Smooth muscle cell (in vitro differentiated cells): ENCODE data around the gene CAPN14. TPM values are rescaled to one million over a fixed set of nuclear protein-coding genes. Genes with fewer than 3 reads are reported as not detected.

Experiments used
- DNase-seq: peaks from one replicate; lab custom pipeline; 2025; ENCODE audit not compliant: unreplicated experiment; lab: John Stamatoyannopoulos, UW
- H2AFZ ChIP-seq: fragments of 200-600 bp; sonication (generic); 2 replicates; pipeline ENCODE4 v1.6.0; 2016; ENCODE audit warnings: antibody characterized with exemption, low read depth, mild to moderate bottlenecking
- H3F3A ChIP-seq: fragments of 200-600 bp; sonication (generic); 2 replicates; pipeline ENCODE4 v1.6.0; 2017; ENCODE audit warnings: antibody characterized with exemption, low read depth
- H3K27ac ChIP-seq: fragments of 200-600 bp; sonication (generic); 2 replicates; pipeline ENCODE4 v1.5.1; 2016; ENCODE audit warnings: low read depth, mild to moderate bottlenecking
- H3K27me3 ChIP-seq: fragments of 200-600 bp; sonication (generic); 2 replicates; pipeline ENCODE4 v1.6.1; 2016; ENCODE audit warnings: low read depth, mild to moderate bottlenecking
- H3K36me3 ChIP-seq: fragments of 200-600 bp; sonication (generic); 2 replicates; pipeline ENCODE4 v1.5.1; 2016; ENCODE audit warnings: low read depth
- H3K4me1 ChIP-seq: fragments of 200-600 bp; sonication (generic); 2 replicates; pipeline ENCODE4 v1.5.1; 2016; ENCODE audit warnings: low read depth
- H3K4me2 ChIP-seq: fragments of 200-600 bp; sonication (generic); 2 replicates; pipeline ENCODE4 v1.6.0; 2016; ENCODE audit warnings: mild to moderate bottlenecking
- H3K4me3 ChIP-seq: fragments of 200-600 bp; sonication (generic); 2 replicates; pipeline ENCODE4 v1.5.1; 2016; ENCODE audit warnings: mild to moderate bottlenecking
- H3K79me2 ChIP-seq: fragments of 200-600 bp; sonication (generic); 2 replicates; pipeline ENCODE4 v1.6.0; 2016; ENCODE audit warnings: low read depth, mild to moderate bottlenecking
- H3K9ac ChIP-seq: fragments of 200-600 bp; sonication (generic); 2 replicates; pipeline ENCODE4 v1.6.0; 2016; ENCODE audit warnings: low read depth
- H3K9me3 ChIP-seq: fragments of 200-600 bp; sonication (generic); replicated peaks from 2 replicates; pipeline ENCODE4 v1.5.1; 2016; ENCODE audit warnings: low read depth
- H4K20me1 ChIP-seq: fragments of 200-600 bp; sonication (generic); 2 replicates; pipeline ENCODE4 v1.6.0; 2016; ENCODE audit warnings: low read depth
- CTCF ChIP-seq: fragments of 200-600 bp; sonication (generic); IDR thresholded peaks from 2 replicates; pipeline ENCODE4 v1.5.1; 2017; ENCODE audit warnings: borderline replicate concordance, mild to moderate bottlenecking, antibody characterized with exemption; ENCODE audit not compliant: insufficient read depth, poor library complexity, severe bottlenecking
- WGBS: methylation state at CpG from one replicate; pipeline ENCODE4 v1.1.7; 2016; ENCODE audit warnings: low lambda C conversion rate; 5-methylcytosine and 5-hydroxymethylcytosine counted together
- polyA plus RNA-seq: library from polyadenylated mRNA; unstranded; fragments of >200 nt; fragmentation: Nextera tagmentation; extraction: Ambion mirVana; gene quantifications from 2 replicates; pipeline ENCODE4 v1.2.1, GENCODE V29; 2016
- total RNA-seq: library from RNA; depleted of rRNA; stranded (reverse); fragments of >200 nt; gene quantifications from 2 replicates; pipeline ENCODE4 v1.2.3, GENCODE V29; 2014

The CAPN14 gene
- total and polyA plus RNA-seq, 2 experiments from 2014 or later = 0.13 to 0.55 TPM

- Histone ChIP-seq H3K27ac (no peak overlapping the region), H4K20me1 (no peaks in the 10 kb centered on the region), H3K79me2 (no peaks in the 10 kb centered on the region), H3F3A (no peaks in the 10 kb centered on the region), H3K4me2 (no peak overlapping the region), H3K9ac (no peak overlapping the region), H3K4me1 (peaks cover 11% of the 10 kb centered on the region), H3K4me3 (no peak overlapping the region), H2AFZ (no peak overlapping the region), H3K36me3 (no peaks in the 10 kb centered on the region), H3K27me3 (peaks cover 51% of the 10 kb centered on the region), H3K9me3 (no peaks in the 10 kb centered on the region)
- DNase-seq = no peak
- WGBS = 65% methylated on average over 3 of the region's 3 CpGs
- TF ChIP-seq CTCF = no peak
These were observed 75.2 kb downstream of the CAPN14 start for GRCh38 chr2:31142110-31142509.

DNA sequence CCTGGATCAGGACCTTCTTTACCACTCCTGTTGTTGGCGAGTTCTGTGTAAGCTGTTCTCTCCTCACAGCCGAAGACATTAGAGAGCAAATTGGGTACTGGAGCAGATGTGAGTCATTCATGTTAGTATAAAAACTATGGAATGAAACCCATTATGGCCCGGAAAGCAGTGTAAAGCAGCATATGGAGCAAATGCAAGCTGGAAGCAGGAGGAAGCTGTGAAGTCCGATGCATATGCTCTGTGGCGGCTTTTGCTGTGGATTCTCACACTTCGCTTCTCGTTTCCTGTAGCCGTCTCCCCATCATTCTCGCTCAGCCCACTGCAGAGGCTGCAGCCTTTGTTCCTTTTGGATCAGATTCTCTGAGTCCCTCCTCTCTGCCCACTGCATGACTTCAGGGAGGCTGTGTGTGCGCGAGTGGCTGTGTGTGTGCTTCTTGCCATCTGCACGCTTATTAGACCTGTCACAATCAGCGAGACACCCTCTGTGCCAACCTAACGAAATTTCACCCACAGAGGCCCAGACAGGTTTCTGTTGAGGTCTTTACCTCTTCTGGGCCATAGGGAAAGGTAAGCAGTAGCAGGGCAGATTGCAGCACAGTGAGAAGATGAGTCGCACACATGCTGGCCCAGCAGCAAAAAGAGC lies 75.8 kb downstream of the CAPN14 start:
- Histone ChIP-seq H3K27me3 (peaks cover 57% of the 10 kb centered on the region), H3K4me1 (peaks cover 11% of the 10 kb centered on the region), H3K4me3 (no peak overlapping the region), H3K27ac (no peak overlapping the region), H3K9me3 (no peaks in the 10 kb centered on the region), H3K9ac (no peak overlapping the region), H2AFZ (no peak overlapping the region), H4K20me1 (no peaks in the 10 kb centered on the region), H3F3A (no peaks in the 10 kb centered on the region), H3K79me2 (no peaks in the 10 kb centered on the region), H3K4me2 (no peak overlapping the region), H3K36me3 (no peaks in the 10 kb centered on the region)
- no peak for DNase-seq
- TF ChIP-seq CTCF = no peak
- 94% methylated on average over 15 of the region's 15 CpGs for WGBS

DNA sequence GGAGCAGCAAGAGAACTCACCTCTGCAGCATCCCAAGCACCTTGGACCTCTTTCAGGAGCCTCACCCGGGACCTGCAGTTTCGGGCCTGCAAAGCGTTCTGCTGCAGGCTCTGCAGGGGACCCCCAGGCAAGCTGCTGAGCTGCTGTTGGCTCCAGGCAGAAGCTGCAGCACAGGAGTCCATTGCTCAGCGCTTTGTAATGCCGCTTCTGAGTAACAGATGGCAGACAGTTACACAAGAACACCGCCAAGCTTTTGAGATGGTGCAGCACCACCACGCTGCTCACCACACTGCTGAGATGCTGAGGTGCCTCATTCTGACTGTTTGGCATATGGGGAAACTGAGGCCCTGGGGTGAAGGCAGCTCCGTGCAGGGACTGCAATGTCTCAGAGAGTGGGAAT lies 77.2 kb downstream of the CAPN14 start:
- Histone ChIP-seq H3F3A (no peaks in the 10 kb centered on the region), H3K9ac (no peak overlapping the region), H3K4me3 (no peak overlapping the region), H3K27me3 (peaks cover 71% of the 10 kb centered on the region), H3K36me3 (no peaks in the 10 kb centered on the region), H3K27ac (no peak overlapping the region), H4K20me1 (no peaks in the 10 kb centered on the region), H2AFZ (no peak overlapping the region), H3K79me2 (no peaks in the 10 kb centered on the region), H3K9me3 (no peaks in the 10 kb centered on the region), H3K4me1 (peaks cover 11% of the 10 kb centered on the region), H3K4me2 (no peak overlapping the region)
- TF ChIP-seq CTCF = no peak
- DNase-seq = no peak
- WGBS = 87% methylated on average over 8 of the region's 8 CpGs

GRCh38 chr2:31139671-31140070 lies 77.6 kb downstream of the CAPN14 start:
- Histone ChIP-seq H3K4me2 (no peak overlapping the region), H3K27ac (no peak overlapping the region), H4K20me1 (no peaks in the 10 kb centered on the region), H2AFZ (no peak overlapping the region), H3K9ac (no peak overlapping the region), H3K9me3 (no peaks in the 10 kb centered on the region), H3F3A (no peaks in the 10 kb centered on the region), H3K4me3 (no peak overlapping the region), H3K79me2 (no peaks in the 10 kb centered on the region), H3K36me3 (no peaks in the 10 kb centered on the region), H3K4me1 (peaks cover 11% of the 10 kb centered on the region), H3K27me3 (peaks cover 76% of the 10 kb centered on the region)
- DNase-seq = no peak
- WGBS = 95% methylated on average over 4 of the region's 4 CpGs
- TF ChIP-seq CTCF = no peak
